GM23338 (cell line): Measurements from ENCODE around the gene EFCAB9.

ENCODE experiments used
- CTCF ChIP-seq, 2 experiments: fragments of 200-600 bp in 1 of 2; sonication (generic) in 1 of 2; conservative IDR thresholded peaks; 2 replicates each; pipeline versions ENCODE4 v1.5.1 to v1.6.1; 2016 to 2017; ENCODE audit warnings: antibody characterized with exemption in 2 of 2, low read depth in 2 of 2, mild to moderate bottlenecking in 2 of 2, moderate library complexity in 1 of 2
- EZH2 ChIP-seq: fragments of 200-600 bp; sonication (generic); IDR thresholded peaks from one replicate; pipeline ENCODE4 v1.8.0; 2017; ENCODE audit warnings: antibody characterized with exemption, mild to moderate bottlenecking, low read depth; ENCODE audit not compliant: unreplicated experiment
- EZH2phosphoT487 ChIP-seq: fragments of 200-600 bp; sonication (generic); IDR thresholded peaks from one replicate; pipeline ENCODE4 v1.8.1; 2018; ENCODE audit warnings: antibody characterized with exemption; ENCODE audit not compliant: unreplicated experiment
- JUNB ChIP-seq: IDR thresholded peaks from one replicate; pipeline ENCODE4 v1.6.1; 2016; ENCODE audit warnings: antibody characterized with exemption; ENCODE audit not compliant: unreplicated experiment
- POLR2AphosphoS5 ChIP-seq: IDR thresholded peaks from 2 replicates; pipeline ENCODE4 v1.6.1; 2016; ENCODE audit warnings: antibody characterized with exemption, low read depth

DNA sequence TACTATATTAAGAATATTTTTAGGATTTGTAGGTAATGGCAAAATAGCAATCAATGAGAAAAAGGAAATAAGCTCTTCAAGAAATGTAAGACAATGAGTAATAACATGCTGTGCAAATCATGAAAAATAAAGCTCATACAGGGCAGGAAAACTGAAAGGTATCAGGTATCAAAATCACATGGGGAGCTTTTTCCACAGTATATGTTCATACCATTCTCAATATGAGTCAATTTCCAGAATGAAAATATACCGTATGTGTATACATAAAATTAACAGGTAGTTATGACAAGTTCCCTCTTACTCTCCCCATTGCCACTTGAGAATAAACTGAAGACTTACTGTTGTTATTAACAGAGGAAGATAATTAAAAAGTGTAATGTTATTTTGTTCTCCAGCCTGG, 35.9 kb downstream of the EFCAB9 start:
- TF ChIP-seq EZH2 (no peak), CTCF (conservative IDR thresholded peaks at IDR 0.05; ENCODE audit: low read depth in 2 of 2) (no peak), POLR2AphosphoS5 (no peak), JUNB (no peak), EZH2phosphoT487 (no peak)
